Retinal pigment epithelial cell (primary cell): ENCODE data around the gene TMC5.

Source experiments
- DNase-seq: peaks from one replicate; pipeline ENCODE4 v3.0.0-alpha.2; 2010; ENCODE audit warnings: low read depth
- H3K4me3 ChIP-seq: 2 replicates; pipeline ENCODE4 v1.5.1; 2011; ENCODE audit warnings: mild to moderate bottlenecking, low read length, control low read depth, moderate library complexity
- TF ChIP-seq, protein P1 (sequence below): conservative IDR thresholded peaks from 2 replicates; pipeline ENCODE4 v1.5.1; 2011; ENCODE audit warnings: low read depth, low read length, control low read depth, inconsistent platforms

The TMC5 gene

GRCh38 chr16:19460397-19460796 lies 42.7 kb downstream of the TMC5 start:
- TF ChIP-seq, protein P1, sequence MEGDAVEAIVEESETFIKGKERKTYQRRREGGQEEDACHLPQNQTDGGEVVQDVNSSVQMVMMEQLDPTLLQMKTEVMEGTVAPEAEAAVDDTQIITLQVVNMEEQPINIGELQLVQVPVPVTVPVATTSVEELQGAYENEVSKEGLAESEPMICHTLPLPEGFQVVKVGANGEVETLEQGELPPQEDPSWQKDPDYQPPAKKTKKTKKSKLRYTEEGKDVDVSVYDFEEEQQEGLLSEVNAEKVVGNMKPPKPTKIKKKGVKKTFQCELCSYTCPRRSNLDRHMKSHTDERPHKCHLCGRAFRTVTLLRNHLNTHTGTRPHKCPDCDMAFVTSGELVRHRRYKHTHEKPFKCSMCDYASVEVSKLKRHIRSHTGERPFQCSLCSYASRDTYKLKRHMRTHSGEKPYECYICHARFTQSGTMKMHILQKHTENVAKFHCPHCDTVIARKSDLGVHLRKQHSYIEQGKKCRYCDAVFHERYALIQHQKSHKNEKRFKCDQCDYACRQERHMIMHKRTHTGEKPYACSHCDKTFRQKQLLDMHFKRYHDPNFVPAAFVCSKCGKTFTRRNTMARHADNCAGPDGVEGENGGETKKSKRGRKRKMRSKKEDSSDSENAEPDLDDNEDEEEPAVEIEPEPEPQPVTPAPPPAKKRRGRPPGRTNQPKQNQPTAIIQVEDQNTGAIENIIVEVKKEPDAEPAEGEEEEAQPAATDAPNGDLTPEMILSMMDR: no peak
- H3K4me3 ChIP-seq: no peak overlapping the region

GRCh38 chr16:19463468-19464315 lies 46.0 kb downstream of the TMC5 start:
- TF ChIP-seq, protein P1: no peak
- DNase-seq: no peak
- H3K4me3 ChIP-seq: no peak overlapping the region

More at GRCh38 chr16:19460397-19460796, 42.7 kb downstream of the TMC5 start:
- no peak for DNase-seq

GRCh38 chr16:19468300-19468699 lies 50.6 kb downstream of the TMC5 start:
- TF ChIP-seq, protein P1: no peak

DNA sequence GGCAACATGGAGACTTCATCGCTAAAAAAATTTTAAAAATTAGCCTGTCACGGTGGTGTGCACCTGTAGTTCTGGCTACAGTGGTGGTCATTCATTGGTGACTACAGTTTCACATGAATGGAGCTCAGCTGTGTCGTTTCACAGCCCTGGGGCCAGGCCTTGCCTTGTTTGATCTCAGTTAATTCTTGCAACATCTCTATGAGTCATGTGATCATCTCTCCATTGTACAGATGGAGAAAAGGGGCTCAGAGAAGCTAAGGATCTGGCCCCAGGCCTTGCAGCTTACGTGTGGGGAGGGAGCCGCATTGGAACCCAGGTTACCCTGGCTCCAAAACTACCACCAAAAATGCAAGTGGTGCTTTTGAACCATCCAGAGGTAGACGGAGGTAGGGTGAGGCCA lies 54.8 kb downstream of the TMC5 start:
- TF ChIP-seq, protein P1: no peak
- no peak overlapping the region for H3K4me3 ChIP-seq
- no peak for DNase-seq

More at GRCh38 chr16:19468300-19468699, 50.6 kb downstream of the TMC5 start:
- no peak overlapping the region for H3K4me3 ChIP-seq
- no peak for DNase-seq

GRCh38 chr16:19474617-19475016 lies 56.9 kb downstream of the TMC5 start:
- TF ChIP-seq, protein P1: peak; percentile 10
- no peak for DNase-seq
- H3K4me3 ChIP-seq: no peak overlapping the region

- DNase-seq: no peak
- TF ChIP-seq, protein P1: no peak
- H3K4me3 ChIP-seq: no peak overlapping the region
These were observed 60.8 kb downstream of the TMC5 start for GRCh38 chr16:19478505-19478904.

DNA sequence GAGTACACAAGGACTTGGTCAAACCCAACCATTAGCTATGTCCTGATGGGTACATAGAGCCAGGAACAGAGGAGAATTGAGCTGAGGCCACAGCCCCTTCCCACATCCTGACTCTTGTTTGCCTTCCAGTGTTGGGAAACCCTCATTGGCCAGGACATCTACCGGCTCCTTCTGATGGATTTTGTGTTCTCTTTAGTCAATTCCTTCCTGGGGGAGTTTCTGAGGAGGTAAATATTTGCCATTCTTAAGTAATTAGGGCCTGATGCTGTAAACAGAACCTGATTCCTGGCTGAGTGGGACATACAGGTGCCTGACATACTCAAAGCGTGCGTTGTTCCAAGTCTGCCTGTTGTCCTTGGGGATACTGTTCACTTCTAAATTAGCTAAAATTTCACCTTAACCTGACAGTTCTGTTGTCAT lies 61.6 kb downstream of the TMC5 start:
- TF ChIP-seq, protein P1: no peak
- no peak overlapping the region for H3K4me3 ChIP-seq
- DNase-seq: no peak
